Brain microvascular endothelial cell (primary cell): ENCODE data around the gene TBC1D17.

Experiments
- DNase-seq: peaks from one replicate; pipeline ENCODE4 v3.0.0-alpha.2; 2020
- H3K27ac ChIP-seq: fragments of 250-450 bp; sonication (Bioruptor Pico); 2 replicates; pipeline ENCODE4 v1.5.1; 2020; ENCODE audit warnings: mild to moderate bottlenecking, moderate library complexity
- H3K27me3 ChIP-seq: fragments of 250-450 bp; sonication (Bioruptor Pico); replicated peaks from 2 replicates; pipeline ENCODE4 v1.5.1; 2020; ENCODE audit warnings: mild to moderate bottlenecking
- H3K36me3 ChIP-seq: fragments of 250-450 bp; sonication (Bioruptor Pico); replicated peaks from 2 replicates; pipeline ENCODE4 v1.5.1; 2020; ENCODE audit warnings: mild to moderate bottlenecking
- H3K4me3 ChIP-seq: 2 replicates; pipeline ENCODE4 v1.5.1; 2011; ENCODE audit warnings: low read depth, mild to moderate bottlenecking, control low read depth, low read length, moderate library complexity
- in situ Hi-C: cut with HindIII; loops from 2 replicates; pipeline ENCODE4 v1.10.0; 2017; ENCODE audit warnings: low sequenced_read_pairs, low pct_ligation_motif_present
- TF ChIP-seq, protein P1 (sequence below): IDR thresholded peaks from 2 replicates; pipeline ENCODE4 v1.5.1; 2011; ENCODE audit warnings: low read depth, mild to moderate bottlenecking, moderate library complexity, low read length, control low read depth, inconsistent platforms; ENCODE audit errors: missing control alignments

Gene TBC1D17

DNA sequence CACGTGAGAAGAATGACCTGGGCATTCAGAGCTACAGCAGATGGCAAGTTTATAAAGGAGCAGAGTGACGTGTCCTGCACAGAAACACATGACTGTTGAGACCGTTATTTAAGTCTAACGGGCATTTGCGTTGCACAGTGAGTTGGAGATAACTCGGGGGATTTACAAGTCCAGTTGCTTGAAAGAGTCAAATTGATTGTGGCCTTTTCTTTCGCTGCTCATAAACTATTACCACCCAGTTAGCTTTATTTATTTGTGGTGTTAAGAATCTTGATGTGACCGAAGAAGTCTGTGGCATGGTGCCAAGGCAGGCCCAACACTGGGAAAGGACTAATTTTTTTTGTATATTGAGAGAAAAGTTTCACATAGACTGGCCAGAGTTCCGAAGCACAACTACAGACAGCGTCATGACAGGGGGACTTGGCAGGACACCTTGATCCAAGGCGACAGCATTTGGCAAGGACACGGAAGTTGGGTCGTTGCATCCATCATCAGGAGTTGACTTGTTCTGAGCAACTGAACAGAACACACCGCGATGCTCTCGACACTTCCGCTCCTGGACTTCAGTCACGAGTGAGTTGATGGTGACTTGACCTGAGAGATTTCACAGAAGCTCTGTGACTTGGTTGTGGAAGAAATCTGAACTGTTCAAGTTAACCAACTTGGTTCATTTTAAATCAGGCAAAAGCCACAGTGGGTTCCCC lies 38.5 kb upstream of the TBC1D17 start:
- no peak for DNase-seq
- Histone ChIP-seq H3K4me3 (no peak overlapping the region), H3K27me3 (no peaks in the 10 kb centered on the region), H3K27ac (no peak overlapping the region), H3K36me3 (peaks cover 45% of the 10 kb centered on the region)
- in situ Hi-C loops, result no loop called here
- TF ChIP-seq, protein P1, sequence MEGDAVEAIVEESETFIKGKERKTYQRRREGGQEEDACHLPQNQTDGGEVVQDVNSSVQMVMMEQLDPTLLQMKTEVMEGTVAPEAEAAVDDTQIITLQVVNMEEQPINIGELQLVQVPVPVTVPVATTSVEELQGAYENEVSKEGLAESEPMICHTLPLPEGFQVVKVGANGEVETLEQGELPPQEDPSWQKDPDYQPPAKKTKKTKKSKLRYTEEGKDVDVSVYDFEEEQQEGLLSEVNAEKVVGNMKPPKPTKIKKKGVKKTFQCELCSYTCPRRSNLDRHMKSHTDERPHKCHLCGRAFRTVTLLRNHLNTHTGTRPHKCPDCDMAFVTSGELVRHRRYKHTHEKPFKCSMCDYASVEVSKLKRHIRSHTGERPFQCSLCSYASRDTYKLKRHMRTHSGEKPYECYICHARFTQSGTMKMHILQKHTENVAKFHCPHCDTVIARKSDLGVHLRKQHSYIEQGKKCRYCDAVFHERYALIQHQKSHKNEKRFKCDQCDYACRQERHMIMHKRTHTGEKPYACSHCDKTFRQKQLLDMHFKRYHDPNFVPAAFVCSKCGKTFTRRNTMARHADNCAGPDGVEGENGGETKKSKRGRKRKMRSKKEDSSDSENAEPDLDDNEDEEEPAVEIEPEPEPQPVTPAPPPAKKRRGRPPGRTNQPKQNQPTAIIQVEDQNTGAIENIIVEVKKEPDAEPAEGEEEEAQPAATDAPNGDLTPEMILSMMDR, result no peak

DNA sequence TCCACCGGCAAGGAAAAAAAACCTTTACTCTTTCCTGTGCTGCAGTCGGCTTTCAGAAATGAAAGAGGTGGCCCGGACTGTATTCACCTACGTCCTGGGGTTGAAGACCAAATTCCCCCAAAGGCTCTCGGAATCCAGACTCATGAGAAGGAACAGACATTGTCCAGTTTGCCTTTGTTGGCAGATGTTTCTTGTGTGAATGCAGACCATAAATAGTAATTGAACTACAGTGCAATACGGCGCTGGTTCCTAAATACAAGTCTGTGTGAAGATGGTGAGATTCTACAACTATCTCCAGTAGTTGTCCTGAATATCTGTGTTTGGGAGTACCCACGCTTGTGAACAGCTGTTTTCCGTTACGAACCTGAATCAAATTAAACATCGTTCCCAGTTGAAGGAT lies 37.8 kb upstream of the TBC1D17 start:
- peaks cover 38% of the 10 kb centered on the region for H3K36me3 ChIP-seq
- in situ Hi-C loops, result no loop called here
- H3K27me3 ChIP-seq, result no peaks in the 10 kb centered on the region
- DNase-seq, result no peak
- no peak overlapping the region for H3K27ac ChIP-seq
- TF ChIP-seq, protein P1, result no peak
- H3K4me3 ChIP-seq, result no peak overlapping the region

DNA sequence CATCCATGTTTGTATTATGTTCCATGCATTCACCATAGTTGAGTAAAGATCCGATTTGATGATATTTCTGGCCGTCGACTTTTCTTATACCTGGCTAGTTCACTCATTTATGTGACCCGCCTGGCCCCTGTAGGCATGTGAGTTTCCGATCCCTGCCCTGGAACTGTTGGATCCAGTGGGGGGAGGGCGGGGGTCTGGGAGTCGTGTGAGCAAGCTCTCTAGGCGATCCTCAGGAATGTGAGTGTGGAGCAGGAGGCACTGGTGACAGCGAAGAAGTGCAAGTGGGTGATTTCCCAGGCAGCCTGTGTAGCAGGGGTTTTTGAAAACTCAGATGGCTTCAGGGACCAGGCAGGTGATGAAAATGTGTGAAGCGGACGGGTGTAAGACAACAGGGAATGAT lies 37.2 kb upstream of the TBC1D17 start:
- no peaks in the 10 kb centered on the region for H3K27me3 ChIP-seq
- H3K27ac ChIP-seq, result no peak overlapping the region
- peaks cover 32% of the 10 kb centered on the region for H3K36me3 ChIP-seq
- in situ Hi-C loops, result no loop called here
- TF ChIP-seq, protein P1, result no peak
- DNase-seq, result no peak
- H3K4me3 ChIP-seq, result no peak overlapping the region

DNA sequence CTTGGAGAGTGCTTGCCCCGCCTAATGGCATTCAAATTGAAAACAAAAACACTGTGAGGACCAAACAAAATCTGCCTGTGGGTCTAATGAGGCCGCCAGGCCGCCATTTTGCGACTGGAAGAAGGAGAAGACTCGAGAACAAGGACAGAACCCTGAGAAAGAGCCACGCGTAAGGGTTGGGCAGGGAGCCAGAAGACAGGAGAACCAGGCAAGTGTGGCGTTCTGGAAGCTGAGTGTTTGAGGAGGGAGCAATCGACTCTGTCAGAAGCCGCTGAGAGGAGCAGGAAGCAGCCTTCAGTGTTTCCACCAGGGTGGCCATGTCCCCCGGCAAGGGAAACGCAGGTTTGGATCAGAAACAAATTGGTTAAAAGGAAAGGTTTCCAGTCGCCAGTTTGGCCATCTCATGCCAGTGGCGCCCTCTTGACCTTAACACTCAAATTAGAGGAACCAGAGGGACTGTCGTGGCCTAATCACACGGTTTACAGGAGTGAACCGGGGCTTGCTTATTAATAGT lies 36.7 kb upstream of the TBC1D17 start:
- H3K4me3 ChIP-seq, result no peak overlapping the region
- TF ChIP-seq, protein P1, result no peak
- H3K27ac ChIP-seq, result no peak overlapping the region
- no peak for DNase-seq
- in situ Hi-C loops, result no loop called here
- H3K27me3 ChIP-seq, result no peaks in the 10 kb centered on the region
- H3K36me3 ChIP-seq, result peaks cover 28% of the 10 kb centered on the region

DNA sequence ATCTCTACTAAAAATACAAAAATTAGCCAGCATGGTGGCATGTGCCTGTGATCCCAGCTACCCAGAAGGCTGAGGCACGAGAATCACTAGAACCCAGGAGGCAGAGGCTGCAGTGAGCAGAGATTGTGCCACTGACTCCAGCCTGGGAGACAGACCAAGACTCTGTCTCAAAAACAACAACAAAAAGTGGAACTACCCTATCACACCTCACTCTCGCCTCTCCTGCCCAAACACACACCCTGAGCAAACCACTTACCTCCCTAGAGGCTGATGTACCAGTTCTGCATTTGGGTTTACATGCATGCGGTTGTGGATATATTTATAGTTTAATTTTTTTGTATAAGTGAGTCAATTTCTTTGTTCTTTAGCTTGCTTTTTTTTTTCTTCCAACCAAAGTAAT lies 34.2 kb upstream of the TBC1D17 start:
- in situ Hi-C loops, result no loop called here
- no peaks in the 10 kb centered on the region for H3K27me3 ChIP-seq
- H3K27ac ChIP-seq, result no peak overlapping the region
- TF ChIP-seq, protein P1, result no peak
- peaks cover 13% of the 10 kb centered on the region for H3K36me3 ChIP-seq
- DNase-seq, result no peak
- H3K4me3 ChIP-seq, result no peak overlapping the region
